A549 (cell line): ENCODE data around the gene SLC1A2. TPM values are rescaled to one million over a fixed set of nuclear protein-coding genes. Genes with fewer than 3 reads are reported as not detected.
A peak's percentile ranks its signal among the peaks of the same experiment; 100 is the strongest.

Source experiments
- ATAC-seq, 2 experiments: fragments of 200-7000 bp in 1 of 2; fragments of >200 bp in 1 of 2; cut with Nextera tagmentation in 1 of 2; cut with Tn5 transposase in 1 of 2; 3 replicates each; pipeline versions ENCODE4 v1.8.0 to v1.9.1; 2018 to 2020; ENCODE audit warnings: mild to moderate bottlenecking in 1 of 2, moderate library complexity in 1 of 2
- CTCF ChIA-PET: fragments of 300-600 bp; sonication (Branson Sonifier 250); formaldehyde crosslinking; extraction: SDS; loops from one replicate; lab custom pipeline; 2021; ENCODE audit warnings: antibody characterized with exemption, inconsistent platforms; lab: Yijun Ruan, JAX
- POLR2A ChIA-PET: fragments of 350-600 bp; formaldehyde crosslinking; extraction: SDS; loops from one replicate; lab custom pipeline; 2021; ENCODE audit warnings: antibody characterized with exemption, inconsistent platforms; lab: Yijun Ruan, JAX
- DNase-seq, 2 experiments: peaks; one replicate each; pipeline versions ENCODE4 v3.0.0 to v3.0.0-alpha.2; 2011 to 2016; ENCODE audit warnings: low read depth in 1 of 2, low spot score in 1 of 2
- FAIRE-seq: peaks from 2 replicates; lab custom pipeline; 2011; peaks lifted over from hg19 to GRCh38; lab: Jason Lieb, UNC
- H3K27ac ChIP-seq, 2 experiments: fragments of >200 bp; sonication (Bioruptor Twin); formaldehyde crosslinking; 3 replicates each; pipeline ENCODE4 v1.5.1; 2016 to 2017
- H3K4me1 ChIP-seq: fragments of >200 bp; sonication (Bioruptor Twin); formaldehyde crosslinking; 3 replicates; pipeline ENCODE4 v1.6.1; 2016
- H3K4me2 ChIP-seq: fragments of >200 bp; sonication (Bioruptor Twin); formaldehyde crosslinking; 3 replicates; pipeline ENCODE4 v1.6.1; 2016
- H3K4me3 ChIP-seq: fragments of >200 bp; sonication (Bioruptor Twin); formaldehyde crosslinking; 3 replicates; pipeline ENCODE4 v1.5.1; 2016
- H3K9me3 ChIP-seq: fragments of >200 bp; sonication (Bioruptor Twin); formaldehyde crosslinking; 3 replicates; pipeline ENCODE4 v1.6.1; 2016
- CBX2 ChIP-seq: fragments of 200-600 bp; sonication (generic); IDR thresholded peaks from 2 replicates; pipeline ENCODE4 v1.6.1; 2016; ENCODE audit warnings: low read depth, mild to moderate bottlenecking, borderline replicate concordance
- CEBPB ChIP-seq, 2 experiments: fragments of >200 bp in 1 of 2; sonication (Bioruptor Twin) in 1 of 2; formaldehyde crosslinking in 1 of 2; IDR thresholded peaks; 2 replicates each; pipeline ENCODE4 v1.6.1; 2012 to 2016
- EP300 ChIP-seq, 2 experiments: fragments of >200 bp; sonication (Bioruptor Twin); formaldehyde crosslinking; IDR thresholded peaks; 2 replicates in 1 of 2; 3 replicates in 1 of 2; pipeline ENCODE4 v1.6.1; 2016 to 2017
- FOSL2 ChIP-seq, 2 experiments: fragments of 450-650 bp in 1 of 2; fragments of >200 bp in 1 of 2; sonication (Bioruptor Twin) in 1 of 2; formaldehyde crosslinking; IDR thresholded peaks; 2 replicates each; pipeline versions ENCODE4 v1.5.0 to v1.6.1; 2016 to 2020; ENCODE audit warnings: mild to moderate bottlenecking in 1 of 2, moderate library complexity in 1 of 2
- HOXA7 ChIP-seq: fragments of 250-450 bp; sonication (Bioruptor Pico); IDR thresholded peaks from 2 replicates; pipeline ENCODE4 v1.5.0; 2020; ENCODE audit warnings: mild to moderate bottlenecking, moderate library complexity
- HOXB13 ChIP-seq: fragments of 250-450 bp; sonication (Bioruptor Pico); IDR thresholded peaks from 2 replicates; pipeline ENCODE4 v1.5.0; 2020; ENCODE audit warnings: low read depth, mild to moderate bottlenecking, moderate library complexity
- MAFK ChIP-seq: fragments of 450-650 bp; IDR thresholded peaks from 2 replicates; pipeline ENCODE4 v1.6.1; 2014; ENCODE audit not compliant: partially characterized antibody
- MAZ ChIP-seq: fragments of 150-350 bp; IDR thresholded peaks from 2 replicates; pipeline ENCODE4 v1.6.1; 2014; ENCODE audit warnings: antibody characterized with exemption, low read depth, low read length, borderline replicate concordance
- NR3C1 ChIP-seq: fragments of >200 bp; sonication (Bioruptor Twin); formaldehyde crosslinking; IDR thresholded peaks from 3 replicates; pipeline ENCODE4 v1.6.1; 2017
- PHF8 ChIP-seq: fragments of 200-600 bp; sonication (generic); IDR thresholded peaks from 2 replicates; pipeline ENCODE4 v1.6.1; 2016; ENCODE audit warnings: low read depth, mild to moderate bottlenecking, antibody characterized with exemption, moderate library complexity, borderline replicate concordance
- POLR2AphosphoS2 ChIP-seq: conservative IDR thresholded peaks from 2 replicates; pipeline ENCODE4 v1.6.1; 2012; ENCODE audit warnings: low read length, improper control_type of control experiment, inconsistent platforms
- RARB ChIP-seq: fragments of 250-450 bp; sonication (Bioruptor Pico); IDR thresholded peaks from 2 replicates; pipeline ENCODE4 v1.8.0; 2021; ENCODE audit warnings: mild to moderate bottlenecking, moderate library complexity
- RFX5 ChIP-seq: fragments of 450-650 bp; IDR thresholded peaks from 2 replicates; pipeline ENCODE4 v1.7.1; 2014; ENCODE audit warnings: antibody characterized with exemption, mild to moderate bottlenecking, moderate library complexity
- ZSCAN20 ChIP-seq: fragments of 250-450 bp; sonication (Bioruptor Pico); IDR thresholded peaks from 2 replicates; pipeline ENCODE4 v1.8.0; 2022; ENCODE audit warnings: mild to moderate bottlenecking, moderate library complexity
- WGBS: methylation state at CpG from one replicate; pipeline ENCODE4 v1.1.6; 2017; ENCODE audit errors: missing lambda C conversion rate; 5-methylcytosine and 5-hydroxymethylcytosine counted together
- polyA plus RNA-seq, 4 experiments: library from polyadenylated mRNA; depleted of rRNA in 3 of 4; stranded (reverse); fragments of >200 nt; fragmentation: RNase III in 1 of 4; extraction: RNeasy Plus Mini Kit Qiagen cat#74134 plus additional on column Dnase treatment in 1 of 4; gene quantifications; 2 replicates in 3 of 4; 3 replicates in 1 of 4; pipeline ENCODE4 v1.2.3, GENCODE V29; 2011 to 2017
- TF ChIP-seq, protein P1 (sequence below): fragments of >200 bp; sonication (Bioruptor Twin); formaldehyde crosslinking; IDR thresholded peaks from 3 replicates; pipeline ENCODE4 v1.5.1; 2016
- TF ChIP-seq, protein P2 (sequence below): IDR thresholded peaks from 2 replicates; pipeline ENCODE4 v1.6.1; 2012
- TF ChIP-seq, protein P3 (sequence below): fragments of >200 bp; sonication (Bioruptor Twin); formaldehyde crosslinking; IDR thresholded peaks from 3 replicates; pipeline ENCODE4 v1.6.1; 2016
- TF ChIP-seq, protein P4 (sequence below): IDR thresholded peaks from 2 replicates; pipeline ENCODE4 v1.6.1; 2012; ENCODE audit warnings: low read depth, borderline replicate concordance
- TF ChIP-seq, protein P5 (sequence below): fragments of >200 bp; sonication (Bioruptor Twin); formaldehyde crosslinking; IDR thresholded peaks from 2 replicates; pipeline ENCODE4 v1.6.1; 2016
- TF ChIP-seq, protein P6 (sequence below): fragments of 250-450 bp; sonication (Bioruptor Pico); IDR thresholded peaks from 2 replicates; pipeline ENCODE4 v1.5.0; 2021; ENCODE audit warnings: mild to moderate bottlenecking, moderate library complexity, borderline replicate concordance
- TF ChIP-seq, protein P7 (sequence below): IDR thresholded peaks from 2 replicates; pipeline ENCODE4 v1.6.1; 2012

The SLC1A2 gene
- polyA plus RNA-seq, 2 of the 4 experiments (the other 2 are of a cell fraction) = 0.01 to 0.14 TPM

DNA sequence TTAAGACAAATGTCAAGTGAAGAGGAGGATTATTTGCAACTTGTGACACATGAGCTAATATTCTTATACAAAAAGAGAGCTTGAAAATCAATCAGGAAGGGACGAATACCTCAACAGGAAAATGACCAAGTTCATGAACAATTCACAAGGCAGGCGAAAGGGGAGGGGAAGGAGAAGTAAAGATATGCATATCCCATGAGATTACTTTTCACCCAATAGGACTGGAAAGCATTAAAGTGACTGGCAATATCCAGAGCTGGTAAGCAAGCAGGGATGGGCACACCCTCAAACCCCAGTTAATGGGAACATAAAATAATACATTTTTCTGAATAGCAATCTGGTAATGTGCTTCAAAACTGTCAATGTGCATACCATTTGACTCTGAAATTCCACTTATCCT is 129.5 kb downstream of the SLC1A2 start:
- no peak for ATAC-seq
- Histone ChIP-seq H3K4me3 (no peak overlapping the region), H3K9me3 (no peaks in the 10 kb centered on the region), H3K4me2 (no peak overlapping the region), H3K4me1 (0 out of 3 replicates have a peak, but pooled peaks cover 9% of the 10 kb centered on the region), H3K27ac (no peak overlapping the region)
- POLR2A ChIA-PET = interaction anchor here (0.7 kb wide), 1 partner anchor 77 kb away, joined by 3 read pairs; no protein-coding TSS in a partner anchor
- WGBS = 69% methylated on average over 2 of the region's 2 CpGs
- no peak for FAIRE-seq
- DNase-seq = no peak
- CTCF ChIA-PET = interaction anchor here (1.0 to 1.9 kb wide), 2 partner anchors 10 kb away, joined by 4 to 5 read pairs; no protein-coding TSS in a partner anchor
- TF ChIP-seq CEBPB (IDR thresholded peaks at IDR 0.05) (no peak), CBX2 (no peak), HOXB13 (CRISPR knock-in tag) (no peak), MAFK (no peak), RARB (CRISPR knock-in tag) (no peak), FOSL2 (IDR thresholded peaks at IDR 0.05) (no peak), FOSL2 (CRISPR knock-in tag; IDR thresholded peaks at IDR 0.05) (no peak), POLR2AphosphoS2 (no peak), EP300 (IDR thresholded peaks at IDR 0.05) (no peak), HOXA7 (CRISPR knock-in tag) (no peak), MAZ (no peak), RFX5 (no peak), ZSCAN20 (no peak)
- TF ChIP-seq, protein P1, sequence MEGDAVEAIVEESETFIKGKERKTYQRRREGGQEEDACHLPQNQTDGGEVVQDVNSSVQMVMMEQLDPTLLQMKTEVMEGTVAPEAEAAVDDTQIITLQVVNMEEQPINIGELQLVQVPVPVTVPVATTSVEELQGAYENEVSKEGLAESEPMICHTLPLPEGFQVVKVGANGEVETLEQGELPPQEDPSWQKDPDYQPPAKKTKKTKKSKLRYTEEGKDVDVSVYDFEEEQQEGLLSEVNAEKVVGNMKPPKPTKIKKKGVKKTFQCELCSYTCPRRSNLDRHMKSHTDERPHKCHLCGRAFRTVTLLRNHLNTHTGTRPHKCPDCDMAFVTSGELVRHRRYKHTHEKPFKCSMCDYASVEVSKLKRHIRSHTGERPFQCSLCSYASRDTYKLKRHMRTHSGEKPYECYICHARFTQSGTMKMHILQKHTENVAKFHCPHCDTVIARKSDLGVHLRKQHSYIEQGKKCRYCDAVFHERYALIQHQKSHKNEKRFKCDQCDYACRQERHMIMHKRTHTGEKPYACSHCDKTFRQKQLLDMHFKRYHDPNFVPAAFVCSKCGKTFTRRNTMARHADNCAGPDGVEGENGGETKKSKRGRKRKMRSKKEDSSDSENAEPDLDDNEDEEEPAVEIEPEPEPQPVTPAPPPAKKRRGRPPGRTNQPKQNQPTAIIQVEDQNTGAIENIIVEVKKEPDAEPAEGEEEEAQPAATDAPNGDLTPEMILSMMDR = no peak
- TF ChIP-seq, protein P2, sequence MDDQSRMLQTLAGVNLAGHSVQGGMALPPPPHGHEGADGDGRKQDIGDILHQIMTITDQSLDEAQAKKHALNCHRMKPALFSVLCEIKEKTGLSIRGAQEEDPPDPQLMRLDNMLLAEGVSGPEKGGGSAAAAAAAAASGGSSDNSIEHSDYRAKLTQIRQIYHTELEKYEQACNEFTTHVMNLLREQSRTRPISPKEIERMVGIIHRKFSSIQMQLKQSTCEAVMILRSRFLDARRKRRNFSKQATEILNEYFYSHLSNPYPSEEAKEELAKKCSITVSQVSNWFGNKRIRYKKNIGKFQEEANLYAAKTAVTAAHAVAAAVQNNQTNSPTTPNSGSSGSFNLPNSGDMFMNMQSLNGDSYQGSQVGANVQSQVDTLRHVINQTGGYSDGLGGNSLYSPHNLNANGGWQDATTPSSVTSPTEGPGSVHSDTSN = no peak
- TF ChIP-seq, protein P3, sequence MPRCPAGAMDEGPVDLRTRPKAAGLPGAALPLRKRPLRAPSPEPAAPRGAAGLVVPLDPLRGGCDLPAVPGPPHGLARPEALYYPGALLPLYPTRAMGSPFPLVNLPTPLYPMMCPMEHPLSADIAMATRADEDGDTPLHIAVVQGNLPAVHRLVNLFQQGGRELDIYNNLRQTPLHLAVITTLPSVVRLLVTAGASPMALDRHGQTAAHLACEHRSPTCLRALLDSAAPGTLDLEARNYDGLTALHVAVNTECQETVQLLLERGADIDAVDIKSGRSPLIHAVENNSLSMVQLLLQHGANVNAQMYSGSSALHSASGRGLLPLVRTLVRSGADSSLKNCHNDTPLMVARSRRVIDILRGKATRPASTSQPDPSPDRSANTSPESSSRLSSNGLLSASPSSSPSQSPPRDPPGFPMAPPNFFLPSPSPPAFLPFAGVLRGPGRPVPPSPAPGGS = no peak
- TF ChIP-seq, protein P4, sequence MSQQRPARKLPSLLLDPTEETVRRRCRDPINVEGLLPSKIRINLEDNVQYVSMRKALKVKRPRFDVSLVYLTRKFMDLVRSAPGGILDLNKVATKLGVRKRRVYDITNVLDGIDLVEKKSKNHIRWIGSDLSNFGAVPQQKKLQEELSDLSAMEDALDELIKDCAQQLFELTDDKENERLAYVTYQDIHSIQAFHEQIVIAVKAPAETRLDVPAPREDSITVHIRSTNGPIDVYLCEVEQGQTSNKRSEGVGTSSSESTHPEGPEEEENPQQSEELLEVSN = no peak

DNA sequence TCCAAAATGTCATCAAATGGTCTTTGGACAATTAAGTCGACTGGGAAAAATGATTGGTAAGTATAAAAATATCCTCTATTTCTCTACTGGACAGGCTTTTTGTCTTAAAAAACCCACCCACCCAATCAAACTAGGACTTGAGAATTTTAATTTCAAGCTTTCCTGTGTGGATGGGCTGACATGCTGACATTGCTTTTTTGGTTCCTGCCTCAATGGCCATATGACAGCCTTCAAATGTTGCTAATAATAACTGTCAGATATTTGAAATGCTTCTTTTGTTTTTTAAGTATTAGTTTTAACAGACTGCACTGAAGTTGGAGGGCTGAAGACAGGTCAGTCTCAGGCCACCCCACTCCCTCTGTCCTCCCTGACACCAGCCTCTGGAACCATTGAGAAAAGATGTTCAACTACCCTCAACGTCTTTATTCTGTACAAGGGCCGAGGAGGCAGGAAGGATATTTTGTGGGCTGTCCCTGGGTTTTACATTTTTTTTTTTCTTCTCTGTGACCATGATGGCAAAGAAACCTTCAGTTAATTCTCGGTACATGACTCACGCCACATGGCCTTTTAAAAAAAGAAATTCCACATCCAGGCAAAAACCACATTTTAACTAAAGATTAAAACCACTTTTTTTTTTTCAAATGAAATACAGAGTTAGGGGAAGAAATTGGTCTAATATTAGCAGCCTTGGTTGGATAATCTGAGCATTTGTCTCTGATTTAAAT is 130.4 kb downstream of the SLC1A2 start:
- DNase-seq (no peak), FAIRE-seq (peak; percentile 7), ATAC-seq (no peak)
- WGBS = 64% methylated on average over 5 of the region's 5 CpGs
- POLR2A ChIA-PET = no interaction called here
- TF ChIP-seq, protein P5, sequence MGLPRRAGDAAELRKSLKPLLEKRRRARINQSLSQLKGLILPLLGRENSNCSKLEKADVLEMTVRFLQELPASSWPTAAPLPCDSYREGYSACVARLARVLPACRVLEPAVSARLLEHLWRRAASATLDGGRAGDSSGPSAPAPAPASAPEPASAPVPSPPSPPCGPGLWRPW = no peak
- TF ChIP-seq, protein P6, sequence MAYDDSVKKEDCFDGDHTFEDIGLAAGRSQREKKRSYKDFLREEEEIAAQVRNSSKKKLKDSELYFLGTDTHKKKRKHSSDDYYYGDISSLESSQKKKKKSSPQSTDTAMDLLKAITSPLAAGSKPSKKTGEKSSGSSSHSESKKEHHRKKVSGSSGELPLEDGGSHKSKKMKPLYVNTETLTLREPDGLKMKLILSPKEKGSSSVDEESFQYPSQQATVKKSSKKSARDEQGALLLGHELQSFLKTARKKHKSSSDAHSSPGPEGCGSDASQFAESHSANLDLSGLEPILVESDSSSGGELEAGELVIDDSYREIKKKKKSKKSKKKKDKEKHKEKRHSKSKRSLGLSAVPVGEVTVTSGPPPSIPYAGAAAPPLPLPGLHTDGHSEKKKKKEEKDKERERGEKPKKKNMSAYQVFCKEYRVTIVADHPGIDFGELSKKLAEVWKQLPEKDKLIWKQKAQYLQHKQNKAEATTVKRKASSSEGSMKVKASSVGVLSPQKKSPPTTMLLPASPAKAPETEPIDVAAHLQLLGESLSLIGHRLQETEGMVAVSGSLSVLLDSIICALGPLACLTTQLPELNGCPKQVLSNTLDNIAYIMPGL (CRISPR knock-in tag) = no peak
- TF ChIP-seq MAFK (peak; percentile 39), NR3C1 (no peak), PHF8 (no peak)
- TF ChIP-seq, protein P7, sequence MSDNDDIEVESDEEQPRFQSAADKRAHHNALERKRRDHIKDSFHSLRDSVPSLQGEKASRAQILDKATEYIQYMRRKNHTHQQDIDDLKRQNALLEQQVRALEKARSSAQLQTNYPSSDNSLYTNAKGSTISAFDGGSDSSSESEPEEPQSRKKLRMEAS = no peak
- Histone ChIP-seq H3K4me2 (0 out of 3 replicates have a peak overlapping the region, but pooled peaks have one; percentile 18), H3K27ac (peak overlapping the region in 1 of 2 experiments; percentile 12; a peak in 1 of 6 replicates), H3K4me1 (0 out of 3 replicates have a peak, but pooled peaks cover 9% of the 10 kb centered on the region), H3K9me3 (no peaks in the 10 kb centered on the region), H3K4me3 (no peak overlapping the region)
- CTCF ChIA-PET = interaction anchor here (1.1 to 1.9 kb wide), 2 partner anchors 9 to 21 kb away, joined by 5 read pairs; no protein-coding TSS in a partner anchor
